T-helper 2 cell treated with Interferon-gamma antibody and Interleukin-4, amounts not matched to agents 100 ng/mL and 5 ng/mL, for 36 hours (primary cell): ENCODE measurements around the gene CELSR3. TPM values are rescaled to one million over a fixed set of nuclear protein-coding genes. Genes with fewer than 3 reads are reported as not detected.

Experiments used
- intact Hi-C: fragments of 100-400 bp; cut with micrococcal nuclease; formaldehyde crosslinking; loops from one replicate; pipeline ENCODE4 v1.15.1; 2023
- total RNA-seq: library from RNA; stranded (reverse); gene quantifications from 2 replicates; pipeline ENCODE4 v1.2.3, GENCODE V29; 2022

Gene CELSR3
- total RNA-seq, 1 donor from 2014 or later, result 11.2 TPM

DNA sequence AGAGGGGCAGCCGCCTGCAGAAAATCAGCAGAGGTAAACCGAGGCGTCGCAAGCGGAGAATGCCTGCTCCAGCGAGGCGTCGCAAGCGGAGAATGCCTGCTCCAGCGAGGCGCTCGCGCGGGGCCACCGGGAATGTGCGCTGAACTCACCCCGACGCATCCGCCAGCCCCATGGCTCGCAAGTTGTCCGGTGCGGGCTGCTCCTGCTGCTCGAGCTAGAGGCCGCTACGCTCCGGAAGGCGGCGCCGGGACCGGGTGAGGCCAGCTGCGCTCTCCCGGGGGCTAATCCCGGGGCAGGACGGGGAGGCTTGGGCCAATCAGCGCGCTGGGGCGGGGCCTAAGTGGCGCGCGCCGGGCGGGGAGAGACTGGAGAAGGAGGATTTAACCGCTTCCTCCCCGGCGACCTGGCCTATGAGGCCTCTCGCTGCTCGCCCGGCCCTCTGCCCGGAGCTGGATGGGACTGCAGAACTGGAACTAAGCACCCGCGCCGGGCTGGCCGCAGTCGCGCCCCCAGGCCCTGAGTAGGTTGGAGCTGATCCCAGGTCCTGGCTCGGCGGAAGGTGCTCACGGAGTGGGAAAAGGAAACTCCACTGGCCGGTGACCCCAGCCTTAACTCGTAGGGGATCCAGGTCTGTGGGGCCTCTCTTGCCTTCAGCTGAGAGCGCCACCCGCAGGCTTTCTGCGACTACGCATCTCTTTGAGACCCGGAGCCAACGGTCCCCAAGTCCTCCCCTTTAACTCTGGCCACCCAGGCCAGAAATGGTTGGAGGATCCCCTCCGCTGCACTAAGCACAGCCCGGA is 27.3 kb downstream of the CELSR3 start, which contains the start of gene SLC26A6:
SLC26A6 (minus strand) TSS at position 240 of the 800 bp plus-strand sequence; CDS start at position 172, 68 bp downstream.
- intact Hi-C loops, result loop anchor here (1.0 to 10.0 kb wide), 5 partner anchors 21 to 231 kb away; partner anchors contain the start of genes NCKIPSD and UQCRC1

GRCh38 chr3:48634661-48635221 is 27.9 kb downstream of the CELSR3 start:
- intact Hi-C loops, result loop anchor here (1.0 to 10.0 kb wide), 5 partner anchors 22 to 230 kb away; partner anchors contain the start of genes NCKIPSD and UQCRC1

DNA sequence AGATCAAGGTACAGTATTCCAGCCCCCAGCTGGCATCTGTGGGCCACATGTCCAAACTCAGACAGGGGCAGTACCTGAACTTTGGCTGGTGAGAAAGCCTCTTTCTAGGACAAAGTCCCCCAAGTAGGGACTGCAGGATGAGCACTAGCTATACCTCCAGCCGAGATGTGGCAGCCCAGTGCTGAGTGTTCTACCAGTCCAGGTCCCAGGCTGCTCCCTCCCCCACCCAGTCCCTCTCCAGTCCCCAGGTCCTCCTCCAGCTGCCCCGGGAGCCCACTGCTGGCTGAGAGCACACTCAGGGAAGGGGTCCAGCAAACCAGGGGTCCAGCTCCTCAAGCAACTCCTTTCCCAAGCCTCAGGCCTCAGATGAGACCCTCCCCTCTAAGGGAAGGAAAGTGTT is 28.9 kb downstream of the CELSR3 start:
- intact Hi-C loops, result loop anchor here (10.0 kb wide), 1 partner anchor 229 kb away; no protein-coding TSS in a partner anchor

DNA sequence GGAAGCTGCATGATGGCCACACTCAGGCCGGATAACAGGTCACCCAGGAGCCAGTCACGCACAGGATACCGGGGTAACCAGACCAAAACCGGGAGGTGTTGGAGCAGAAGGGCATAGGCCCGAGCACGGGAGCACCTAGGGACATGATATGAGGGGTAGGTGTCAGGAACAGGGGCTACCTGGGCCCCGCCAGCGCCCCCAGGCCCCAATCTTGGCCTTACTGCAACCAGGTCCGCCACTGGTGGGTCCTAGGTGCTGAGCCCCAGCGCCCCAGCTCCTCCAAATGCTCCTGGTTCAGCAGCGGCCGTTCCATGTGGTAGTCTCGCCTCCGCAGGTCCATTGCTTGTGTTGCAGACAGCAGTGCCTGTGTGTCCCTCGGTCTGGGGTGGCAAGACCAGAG is 29.4 kb downstream of the CELSR3 start:
- intact Hi-C loops, result loop anchor here (10.0 kb wide), 1 partner anchor 228 kb away; no protein-coding TSS in a partner anchor

DNA sequence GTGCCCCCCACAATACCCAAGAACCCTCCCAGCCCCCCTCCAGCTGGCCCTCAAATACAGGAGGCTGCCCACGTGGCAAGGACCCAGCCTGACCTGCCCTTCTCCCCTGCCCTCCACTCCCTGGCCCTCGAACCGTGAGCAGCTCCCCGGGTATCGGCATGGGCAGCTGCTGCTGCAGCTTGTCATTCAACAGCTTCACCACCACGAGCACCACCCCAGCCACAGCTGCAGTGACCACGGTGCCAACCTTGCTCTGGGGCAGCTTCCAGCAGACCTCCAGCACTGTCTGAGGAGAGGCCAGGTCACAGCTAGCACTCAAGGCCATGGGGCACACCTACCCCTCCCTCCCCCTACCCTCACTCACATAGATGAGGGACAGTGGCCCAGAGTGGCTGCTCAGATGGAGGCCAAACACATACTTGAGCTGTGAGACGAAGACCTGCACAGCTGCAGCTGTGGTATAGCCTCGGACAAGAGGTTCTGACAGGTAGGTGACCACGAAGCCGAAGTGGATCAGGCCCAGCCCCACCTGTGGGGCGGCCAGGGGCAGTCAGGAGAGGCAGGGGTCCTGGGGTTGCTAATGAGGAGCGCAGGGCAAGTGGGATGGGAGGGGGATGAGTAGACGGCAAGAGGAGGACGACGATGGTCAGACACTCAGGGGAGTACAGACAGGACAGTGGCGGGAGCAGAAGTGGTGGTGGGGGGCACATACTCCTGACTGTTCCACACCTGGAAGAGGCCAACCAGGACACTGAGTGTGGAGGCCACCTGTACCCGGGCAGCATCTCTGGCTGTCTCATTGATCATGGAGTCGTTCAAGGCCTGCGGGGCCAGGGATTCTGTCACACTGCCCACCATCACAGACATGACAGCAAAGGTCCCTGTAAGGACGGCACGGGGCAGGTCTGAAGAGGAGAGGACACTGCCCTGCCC is 30.9 kb downstream of the CELSR3 start:
- intact Hi-C loops, result loop anchor here (10.0 kb wide), 1 partner anchor 227 kb away; no protein-coding TSS in a partner anchor

- intact Hi-C loops, result loop anchor here (10.0 kb wide), 1 partner anchor 226 kb away; no protein-coding TSS in a partner anchor
Observed at GRCh38 chr3:48630833-48631232, 31.9 kb downstream of the CELSR3 start.

DNA sequence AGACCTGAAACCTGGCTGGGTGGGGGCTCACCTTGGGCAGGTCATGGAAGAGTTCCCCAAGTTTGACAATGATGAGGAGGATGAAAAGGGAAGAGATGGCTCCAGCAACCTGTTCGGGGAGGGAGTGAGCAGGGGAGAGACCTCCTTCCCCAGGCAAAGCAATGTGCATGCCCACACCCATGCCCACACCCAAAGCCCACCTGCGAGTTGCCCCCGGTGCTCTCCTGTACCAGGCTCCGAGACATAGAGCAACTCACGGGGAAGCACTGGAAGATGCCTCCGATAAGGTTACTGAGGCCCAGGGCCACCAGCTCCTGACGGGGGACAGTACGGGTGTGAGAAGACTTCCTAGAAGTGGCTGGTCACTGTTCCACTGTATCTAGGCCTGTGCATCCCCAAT is 32.3 kb downstream of the CELSR3 start:
- intact Hi-C loops, result loop anchor here (10.0 kb wide), 1 partner anchor 226 kb away; no protein-coding TSS in a partner anchor

- intact Hi-C loops, result loop anchor here (10.0 kb wide), 1 partner anchor 225 kb away; no protein-coding TSS in a partner anchor
Observed at GRCh38 chr3:48629894-48630293, 32.8 kb downstream of the CELSR3 start.

GRCh38 chr3:48628277-48629017 is 34.2 kb downstream of the CELSR3 start:
- intact Hi-C loops, result no loop called here

DNA sequence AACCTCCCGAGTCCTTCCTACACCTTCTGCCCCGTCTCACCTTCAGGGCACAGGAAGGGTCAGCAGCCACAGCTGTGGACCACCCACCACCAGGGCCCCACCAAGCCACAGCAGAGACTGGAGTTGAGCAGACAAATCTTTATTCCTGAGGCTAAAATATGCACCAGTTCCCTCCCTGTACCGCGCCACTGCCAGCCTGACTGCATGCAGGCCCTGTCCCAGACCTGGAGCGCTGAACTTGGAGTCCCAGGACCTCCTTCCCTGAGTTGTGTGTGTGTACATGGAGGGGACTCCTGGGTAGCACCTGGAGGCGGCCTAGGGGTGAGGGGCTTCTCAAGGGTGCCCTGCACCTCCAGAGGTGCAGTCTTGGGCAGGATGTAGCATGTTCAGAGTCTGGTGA is 37.1 kb downstream of the CELSR3 start:
- intact Hi-C loops, result no loop called here

- intact Hi-C loops, result no loop called here
Observed at GRCh38 chr3:48624767-48625166, 37.9 kb downstream of the CELSR3 start.

DNA sequence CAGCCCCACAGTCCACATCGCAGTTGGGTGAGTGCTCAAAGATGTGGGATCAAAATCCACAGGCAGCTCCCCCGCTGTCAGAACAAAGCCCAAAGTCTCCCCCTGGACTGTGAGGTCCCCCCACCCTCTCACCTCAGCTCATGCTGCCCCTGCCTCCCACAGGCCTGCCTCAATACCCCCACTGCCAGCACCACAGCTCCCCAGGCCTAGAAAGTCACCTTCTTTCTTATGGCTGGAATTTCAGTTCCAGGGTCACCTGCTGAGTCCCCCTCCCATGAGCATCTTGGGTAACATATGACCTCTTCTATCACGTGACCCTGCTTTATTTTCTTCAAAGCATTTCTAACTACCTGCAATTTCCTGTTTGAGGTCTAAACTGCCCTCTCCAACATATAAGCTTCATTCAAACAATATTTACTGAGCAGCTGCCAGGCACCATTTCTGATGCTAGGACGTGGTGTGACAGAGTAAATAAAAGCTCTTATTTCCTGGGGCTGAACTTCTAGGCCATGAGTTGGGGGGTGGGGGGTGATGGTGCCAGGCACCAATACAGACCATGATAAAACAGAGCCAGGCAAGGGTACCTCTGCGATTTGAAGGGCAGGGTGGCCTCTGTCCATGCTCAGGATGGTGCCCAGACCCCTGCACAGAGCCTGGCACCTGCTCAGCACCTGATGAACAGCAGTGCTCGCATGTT is 38.7 kb downstream of the CELSR3 start:
- intact Hi-C loops, result no loop called here

- intact Hi-C loops, result no loop called here
Observed at GRCh38 chr3:48621461-48621869, 41.2 kb downstream of the CELSR3 start, which contains the start of gene TMEM89. TMEM89 (minus strand) TSS chr3:48621769; CDS start chr3:48621756, 13 bp downstream.

GRCh38 chr3:48619541-48620524 is 42.9 kb downstream of the CELSR3 start:
- intact Hi-C loops, result no loop called here

GRCh38 chr3:48617559-48617958 is 45.1 kb downstream of the CELSR3 start:
- intact Hi-C loops, result no loop called here

GRCh38 chr3:48614044-48614443 is 48.6 kb downstream of the CELSR3 start:
- intact Hi-C loops, result no loop called here

- intact Hi-C loops, result no loop called here
Observed at GRCh38 chr3:48612309-48612708, 50.4 kb downstream of the CELSR3 start.
